NAMALWA (cell line): Measurements from ENCODE around the gene EPHA1.
"Not testable (repeated sequence)": the region's sequence is repeated elsewhere in the genome, so short reads cannot be mapped to it uniquely, and the experiment has no call there.

Experiments
- DNase-seq: peaks from one replicate; pipeline ENCODE4 v3.0.0-alpha.2; 2015; ENCODE audit warnings: low spot score

The EPHA1 gene

GRCh38 chr7:143402233-143402632, 6.4 kb downstream of the EPHA1 start:
- DNase-seq = not testable (repeated sequence)

- DNase-seq = no peak
Observed at GRCh38 chr7:143401265-143401664, 7.4 kb downstream of the EPHA1 start.

GRCh38 chr7:143399642-143400041, 9.0 kb downstream of the EPHA1 start:
- DNase-seq = no peak

- DNase-seq = no peak
Observed at GRCh38 chr7:143399151-143399550, 9.5 kb downstream of the EPHA1 start.

GRCh38 chr7:143398616-143399015, 10.0 kb downstream of the EPHA1 start:
- no peak for DNase-seq

GRCh38 chr7:143397710-143398530, 10.7 kb downstream of the EPHA1 start:
- no peak for DNase-seq

GRCh38 chr7:143396625-143397556, 11.8 kb downstream of the EPHA1 start:
- no peak for DNase-seq

- no peak for DNase-seq
Observed at GRCh38 chr7:143396182-143396581, 12.5 kb downstream of the EPHA1 start.

GRCh38 chr7:143395187-143396149, 13.2 kb downstream of the EPHA1 start:
- DNase-seq = no peak

GRCh38 chr7:143394777-143395176, 13.9 kb downstream of the EPHA1 start:
- no peak for DNase-seq

GRCh38 chr7:143394068-143394467, 14.6 kb downstream of the EPHA1 start:
- DNase-seq = no peak

GRCh38 chr7:143393267-143394041, 15.2 kb downstream of the EPHA1 start:
- no peak for DNase-seq

GRCh38 chr7:143392875-143393266, 15.8 kb downstream of the EPHA1 start:
- DNase-seq = no peak

- not testable (repeated sequence) for DNase-seq
Observed at GRCh38 chr7:143392427-143392826, 16.2 kb downstream of the EPHA1 start.

GRCh38 chr7:143391462-143392404, 16.9 kb downstream of the EPHA1 start:
- no peak for DNase-seq

GRCh38 chr7:143390773-143391317, 17.8 kb downstream of the EPHA1 start:
- no peak for DNase-seq

GRCh38 chr7:143390104-143390772, 18.4 kb downstream of the EPHA1 start:
- DNase-seq = no peak

- no peak for DNase-seq
Observed at GRCh38 chr7:143389316-143390103, 19.1 kb downstream of the EPHA1 start.
